BJ (cell line): ENCODE measurements around the gene FAM117B. TPM values are rescaled to one million over a fixed set of nuclear protein-coding genes. Genes with fewer than 3 reads are reported as not detected.

Experiments used
- CTCF ChIA-PET: fragments of 350-600 bp; formaldehyde crosslinking; extraction: SDS; loops from one replicate; lab custom pipeline; 2021; ENCODE audit warnings: antibody characterized with exemption, inconsistent platforms; lab: Yijun Ruan, JAX
- POLR2A ChIA-PET: fragments of 300-600 bp; sonication (Branson Sonifier 250); formaldehyde crosslinking; extraction: SDS; loops from one replicate; lab custom pipeline; 2021; ENCODE audit warnings: antibody characterized with exemption; lab: Charles Lee
- DNase-seq: peaks from one replicate; pipeline ENCODE4 v3.0.0-alpha.2; 2011; ENCODE audit warnings: low read depth
- H3K27me3 ChIP-seq: 2 replicates; pipeline ENCODE4 v1.6.0; 2011; ENCODE audit warnings: low read length; ENCODE audit not compliant: control insufficient read depth, insufficient read depth
- H3K36me3 ChIP-seq: 2 replicates; pipeline ENCODE4 v1.5.1; 2011; ENCODE audit warnings: low read length; ENCODE audit not compliant: control insufficient read depth, insufficient read depth
- H3K4me3 ChIP-seq: 2 replicates; pipeline ENCODE4 v1.5.1; 2011; ENCODE audit warnings: low read depth, mild to moderate bottlenecking, control low read depth, low read length
- polyA plus RNA-seq: library from polyadenylated mRNA; depleted of rRNA; stranded (reverse); fragments of >200 nt; gene quantifications from 2 replicates; pipeline ENCODE4 v1.2.3, GENCODE V29; 2011
- TF ChIP-seq, protein P1 (sequence below): IDR thresholded peaks from 2 replicates; pipeline ENCODE4 v1.5.1; 2011; ENCODE audit warnings: low read depth, mild to moderate bottlenecking, control low read depth, inconsistent platforms, low read length, moderate library complexity; ENCODE audit not compliant: insufficient read depth

Gene FAM117B
- polyA plus RNA-seq, 1 experiment, result 0.29 TPM

GRCh38 chr2:202768273-202768672, 133.5 kb downstream of the FAM117B start:
- POLR2A ChIA-PET, result no interaction called here
- Histone ChIP-seq H3K4me3 (no peak overlapping the region), H3K27me3 (no peaks in the 10 kb centered on the region), H3K36me3 (no peaks in the 10 kb centered on the region)
- TF ChIP-seq, protein P1, sequence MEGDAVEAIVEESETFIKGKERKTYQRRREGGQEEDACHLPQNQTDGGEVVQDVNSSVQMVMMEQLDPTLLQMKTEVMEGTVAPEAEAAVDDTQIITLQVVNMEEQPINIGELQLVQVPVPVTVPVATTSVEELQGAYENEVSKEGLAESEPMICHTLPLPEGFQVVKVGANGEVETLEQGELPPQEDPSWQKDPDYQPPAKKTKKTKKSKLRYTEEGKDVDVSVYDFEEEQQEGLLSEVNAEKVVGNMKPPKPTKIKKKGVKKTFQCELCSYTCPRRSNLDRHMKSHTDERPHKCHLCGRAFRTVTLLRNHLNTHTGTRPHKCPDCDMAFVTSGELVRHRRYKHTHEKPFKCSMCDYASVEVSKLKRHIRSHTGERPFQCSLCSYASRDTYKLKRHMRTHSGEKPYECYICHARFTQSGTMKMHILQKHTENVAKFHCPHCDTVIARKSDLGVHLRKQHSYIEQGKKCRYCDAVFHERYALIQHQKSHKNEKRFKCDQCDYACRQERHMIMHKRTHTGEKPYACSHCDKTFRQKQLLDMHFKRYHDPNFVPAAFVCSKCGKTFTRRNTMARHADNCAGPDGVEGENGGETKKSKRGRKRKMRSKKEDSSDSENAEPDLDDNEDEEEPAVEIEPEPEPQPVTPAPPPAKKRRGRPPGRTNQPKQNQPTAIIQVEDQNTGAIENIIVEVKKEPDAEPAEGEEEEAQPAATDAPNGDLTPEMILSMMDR, result no peak
- CTCF ChIA-PET, result interaction anchor here (0.7 to 1.0 kb wide), 2 partner anchors 8 to 576 kb away, joined by 3 read pairs; no protein-coding TSS in a partner anchor
- DNase-seq, result no peak

- CTCF ChIA-PET, result interaction anchor here (0.6 to 1.0 kb wide), 3 partner anchors 9 to 136 kb away, joined by 3 to 4 read pairs (median 3); no protein-coding TSS in a partner anchor
- Histone ChIP-seq H3K4me3 (no peak overlapping the region), H3K36me3 (no peaks in the 10 kb centered on the region), H3K27me3 (no peaks in the 10 kb centered on the region)
- TF ChIP-seq, protein P1, result no peak
- DNase-seq, result no peak
- POLR2A ChIA-PET, result no interaction called here
Observed at GRCh38 chr2:202769201-202769600, 134.4 kb downstream of the FAM117B start.

GRCh38 chr2:202771336-202771735, 136.6 kb downstream of the FAM117B start:
- no peak overlapping the region for H3K4me3 ChIP-seq
- DNase-seq, result no peak
- POLR2A ChIA-PET, result no interaction called here
- no peaks in the 10 kb centered on the region for H3K27me3 ChIP-seq
- CTCF ChIA-PET, result no interaction called here
- no peaks in the 10 kb centered on the region for H3K36me3 ChIP-seq
- TF ChIP-seq, protein P1, result no peak

- TF ChIP-seq, protein P1, result no peak
Observed at GRCh38 chr2:202771741-202772460, 137.1 kb downstream of the FAM117B start.

DNA sequence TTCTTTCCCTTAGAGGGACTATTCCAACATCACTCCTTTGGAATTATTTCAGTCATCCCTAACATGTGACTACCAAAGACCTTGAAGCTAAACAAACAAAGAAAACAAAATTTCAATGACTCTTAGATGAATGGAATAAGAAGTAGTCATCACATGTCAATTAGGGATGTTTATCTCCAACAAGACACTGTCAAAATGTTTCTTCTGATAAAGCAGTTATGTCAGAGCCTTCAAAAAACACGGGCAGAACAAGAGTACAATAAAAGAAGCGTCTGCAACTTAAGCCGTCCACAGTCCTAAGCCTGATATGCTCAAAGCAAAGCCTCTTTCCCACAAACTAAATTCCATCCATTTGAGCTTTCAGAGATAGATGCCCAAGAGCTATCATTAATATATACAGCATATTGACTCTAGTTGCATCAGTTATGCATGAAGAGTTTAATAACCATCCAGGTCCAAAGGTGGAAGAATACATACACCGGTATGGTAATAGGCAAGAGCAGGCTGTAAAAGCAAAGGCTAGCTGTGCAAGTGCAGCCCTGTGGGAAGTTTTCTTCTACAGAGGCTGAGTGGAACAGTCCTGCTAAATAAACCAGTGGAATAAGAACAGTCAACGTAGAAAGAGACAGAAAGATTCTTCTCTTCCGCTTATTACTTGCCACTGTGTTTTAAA, 138.7 kb downstream of the FAM117B start:
- Histone ChIP-seq H3K4me3 (no peak overlapping the region), H3K27me3 (no peaks in the 10 kb centered on the region), H3K36me3 (no peaks in the 10 kb centered on the region)
- no peak for DNase-seq
- ChIA-PET POLR2A (no interaction called here), CTCF (no interaction called here)
- TF ChIP-seq, protein P1, result no peak

More at GRCh38 chr2:202771741-202772460, 137.1 kb downstream of the FAM117B start:
- CTCF ChIA-PET, result interaction anchor here (0.7 kb wide), 1 partner anchor 49 kb away, joined by 3 read pairs; no protein-coding TSS in a partner anchor
- Histone ChIP-seq H3K36me3 (no peaks in the 10 kb centered on the region), H3K27me3 (no peaks in the 10 kb centered on the region), H3K4me3 (no peak overlapping the region)
- no peak for DNase-seq
- POLR2A ChIA-PET, result no interaction called here
